HEK293 (cell line): ENCODE measurements around the gene SH3RF3.

Experiments
- CTCF ChIA-PET: fragments of 350-600 bp; formaldehyde crosslinking; extraction: SDS; loops from one replicate; lab custom pipeline; 2021; ENCODE audit warnings: antibody characterized with exemption; lab: Yijun Ruan, JAX
- POLR2A ChIA-PET: fragments of 300-600 bp; formaldehyde crosslinking; extraction: SDS; loops from one replicate; lab custom pipeline; 2020; ENCODE audit warnings: antibody characterized with exemption, inconsistent platforms; lab: Yijun Ruan, JAX
- H3K27ac ChIP-seq: fragments of 200-500 bp; sonication (Bioruptor generic); 2 replicates; pipeline ENCODE4 v1.5.1; 2014; ENCODE audit warnings: low read depth, low read length, control low read depth, inconsistent platforms; ENCODE audit errors: extremely low read depth
- H3K36me3 ChIP-seq, 2 experiments: fragments of 200-500 bp in 1 of 2; sonication (Bioruptor generic) in 1 of 2; 1 replicate in 1 of 2; 2 replicates in 1 of 2; pipeline ENCODE4 v1.5.1; 2014 to 2017; ENCODE audit warnings: inconsistent platforms in 2 of 2, low read length in 2 of 2; ENCODE audit not compliant: control insufficient read depth in 2 of 2, insufficient read depth in 1 of 2
- H3K4me1 ChIP-seq: fragments of 200-500 bp; sonication (Bioruptor generic); 2 replicates; pipeline ENCODE4 v1.5.1; 2014; ENCODE audit warnings: mild to moderate bottlenecking, low read length, inconsistent platforms; ENCODE audit not compliant: control insufficient read depth, insufficient read depth
- H3K4me3 ChIP-seq: 2 replicates; pipeline ENCODE4 v1.5.1; 2011; ENCODE audit warnings: low read depth, mild to moderate bottlenecking, control low read depth, low read length, moderate library complexity
- H3K9me3 ChIP-seq: fragments of 200-500 bp; sonication (Bioruptor generic); 2 replicates; pipeline ENCODE4 v1.5.1; 2014; ENCODE audit warnings: low read depth, low read length, inconsistent platforms; ENCODE audit not compliant: control insufficient read depth, insufficient read depth
- GLIS2 ChIP-seq: fragments of 450-650 bp; formaldehyde crosslinking; IDR thresholded peaks from 2 replicates; pipeline ENCODE4 v1.5.1; 2016; ENCODE audit warnings: missing biosample characterization, missing genetic modification characterization
- HOXD13 ChIP-seq: sonication (generic); formaldehyde crosslinking; IDR thresholded peaks from 2 replicates; pipeline ENCODE4 v1.8.0; 2022; ENCODE audit warnings: missing genetic modification reagents, borderline replicate concordance
- IKZF3 ChIP-seq: fragments of 450-650 bp; IDR thresholded peaks from 2 replicates; pipeline ENCODE4 v1.5.0; 2018; ENCODE audit warnings: missing biosample characterization, mild to moderate bottlenecking, missing genetic modification characterization, moderate library complexity
- KLF10 ChIP-seq: fragments of 450-650 bp; IDR thresholded peaks from 2 replicates; pipeline ENCODE4 v1.5.1; 2018; ENCODE audit warnings: missing biosample characterization, mild to moderate bottlenecking, missing genetic modification characterization
- PBX3 ChIP-seq: sonication (generic); formaldehyde crosslinking; IDR thresholded peaks from 2 replicates; pipeline ENCODE4 v1.8.1; 2022; ENCODE audit warnings: mild to moderate bottlenecking, moderate library complexity, missing genetic modification reagents
- SETDB1 ChIP-seq: IDR thresholded peaks from one replicate; pipeline ENCODE4 v1.6.1; 2017; ENCODE audit warnings: mild to moderate bottlenecking, low read length, moderate library complexity, mixed read lengths; ENCODE audit not compliant: insufficient read length
- ZBTB10 ChIP-seq: fragments of 450-650 bp; formaldehyde crosslinking; IDR thresholded peaks from 2 replicates; pipeline ENCODE4 v1.5.1; 2016; ENCODE audit warnings: missing biosample characterization, missing genetic modification characterization
- ZBTB17 ChIP-seq: fragments of 450-650 bp; formaldehyde crosslinking; IDR thresholded peaks from 2 replicates; pipeline ENCODE4 v1.5.1; 2016; ENCODE audit warnings: missing biosample characterization, missing genetic modification characterization
- ZBTB26 ChIP-seq: fragments of 450-650 bp; formaldehyde crosslinking; optimal IDR thresholded peaks from 2 replicates; pipeline ENCODE3; 2016; ENCODE audit warnings: missing biosample characterization, mild to moderate bottlenecking, missing genetic modification characterization
- ZNF174 ChIP-seq: fragments of 450-650 bp; formaldehyde crosslinking; IDR thresholded peaks from 2 replicates; pipeline ENCODE4 v1.5.0; 2017; ENCODE audit warnings: missing biosample characterization, mild to moderate bottlenecking, missing genetic modification characterization
- ZNF341 ChIP-seq: fragments of 450-650 bp; formaldehyde crosslinking; IDR thresholded peaks from 2 replicates; pipeline ENCODE4; 2016; ENCODE audit warnings: low read depth, missing biosample characterization, missing genetic modification characterization
- ZNF398 ChIP-seq: fragments of 450-650 bp; formaldehyde crosslinking; IDR thresholded peaks from 2 replicates; pipeline ENCODE4 v1.5.1; 2017; ENCODE audit warnings: missing biosample characterization, missing genetic modification characterization
- ZNF473 ChIP-seq: fragments of 450-650 bp; formaldehyde crosslinking; IDR thresholded peaks from 2 replicates; pipeline ENCODE4 v1.5.1; 2017; ENCODE audit warnings: missing biosample characterization, missing genetic modification characterization
- ZNF48 ChIP-seq: fragments of 450-650 bp; formaldehyde crosslinking; IDR thresholded peaks from 2 replicates; pipeline ENCODE4 v1.5.1; 2016; ENCODE audit warnings: missing biosample characterization, missing genetic modification characterization
- ZNF654 ChIP-seq: fragments of 450-650 bp; formaldehyde crosslinking; IDR thresholded peaks from 2 replicates; pipeline ENCODE4 v1.5.1; 2016; ENCODE audit warnings: low read depth, missing biosample characterization, missing genetic modification characterization
- ZNF664 ChIP-seq: fragments of 450-650 bp; formaldehyde crosslinking; IDR thresholded peaks from 2 replicates; pipeline ENCODE4 v1.5.1; 2016; ENCODE audit warnings: missing biosample characterization, missing genetic modification characterization
- ZNF677 ChIP-seq: fragments of 450-650 bp; IDR thresholded peaks from 2 replicates; pipeline ENCODE4 v1.5.0; 2018; ENCODE audit warnings: missing biosample characterization, mild to moderate bottlenecking, missing genetic modification characterization, moderate library complexity
- ZNF768 ChIP-seq: fragments of 450-650 bp; formaldehyde crosslinking; IDR thresholded peaks from 2 replicates; pipeline ENCODE4 v1.5.1; 2018; ENCODE audit warnings: missing biosample characterization, mild to moderate bottlenecking, missing genetic modification characterization
- ZNF791 ChIP-seq: fragments of 450-650 bp; formaldehyde crosslinking; IDR thresholded peaks from 2 replicates; pipeline ENCODE4 v1.5.1; 2016; ENCODE audit warnings: missing biosample characterization, missing genetic modification characterization
- ZNF843 ChIP-seq: fragments of 450-650 bp; formaldehyde crosslinking; IDR thresholded peaks from 2 replicates; pipeline ENCODE4 v1.5.1; 2016; ENCODE audit warnings: missing biosample characterization, missing genetic modification characterization
- TF ChIP-seq, protein P1 (sequence below): fragments of 450-650 bp; formaldehyde crosslinking; IDR thresholded peaks from 2 replicates; pipeline ENCODE4 v1.5.1; 2016; ENCODE audit warnings: missing biosample characterization, missing genetic modification characterization
- TF ChIP-seq, protein P2 (sequence below): fragments of 450-650 bp; formaldehyde crosslinking; IDR thresholded peaks from 2 replicates; pipeline ENCODE4 v1.5.1; 2016; ENCODE audit warnings: missing biosample characterization, missing genetic modification characterization

SH3RF3 gene

DNA sequence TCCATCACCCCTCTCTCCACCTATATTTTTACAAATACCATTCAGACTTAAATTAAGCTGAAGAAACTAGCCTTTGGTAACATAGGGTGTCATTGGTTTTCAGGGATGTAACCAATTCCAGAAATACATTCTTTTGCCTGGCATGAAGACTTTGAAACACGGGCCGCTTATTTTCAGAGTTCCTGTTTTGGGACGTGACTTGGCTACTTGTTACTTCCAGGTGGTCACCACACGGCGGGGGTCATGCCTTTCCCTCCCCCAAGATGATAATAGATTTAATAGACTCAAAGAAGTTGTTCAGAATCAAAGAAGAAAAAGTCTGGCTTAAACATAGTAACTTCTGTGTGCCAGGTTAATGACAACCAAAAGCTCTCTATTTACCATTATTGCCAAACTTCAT, 374.2 kb downstream of the SH3RF3 start (continued):
- TF ChIP-seq HOXD13 (CRISPR knock-in tag): no peak

DNA sequence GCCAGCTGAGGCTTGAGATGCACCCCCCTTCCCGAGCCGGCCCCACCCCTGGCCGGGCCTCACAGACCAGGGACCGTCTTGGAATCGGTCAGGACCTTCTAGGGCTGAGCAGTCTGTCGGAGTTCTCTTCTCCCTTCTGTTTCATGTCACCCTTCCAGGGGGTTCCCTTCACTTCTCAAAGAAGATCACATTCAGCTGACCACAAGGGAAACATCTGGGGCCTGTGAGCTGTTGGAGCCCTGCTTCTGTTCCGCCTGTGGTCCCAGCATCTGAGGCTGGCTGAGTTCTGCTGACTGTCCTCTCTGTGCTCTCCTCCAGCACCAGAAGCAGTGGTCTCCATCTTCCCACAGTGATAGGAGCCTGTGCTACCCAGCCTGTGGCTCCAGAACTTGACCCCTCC, 378.2 kb downstream of the SH3RF3 start:
- Histone ChIP-seq H3K4me1 (no peaks in the 10 kb centered on the region), H3K36me3 (no peaks in the 10 kb centered on the region), H3K9me3 (no peaks in the 10 kb centered on the region), H3K27ac (no peak overlapping the region), H3K4me3 (no peak overlapping the region)
- TF ChIP-seq ZBTB10 (no peak), PBX3 (CRISPR knock-in tag) (no peak), ZBTB17 (no peak), KLF10 (tag by site-specific recombination) (no peak), ZNF473 (no peak), ZBTB26 (tag by site-specific recombination) (no peak), ZNF654 (tag by site-specific recombination) (no peak), IKZF3 (tag by site-specific recombination) (no peak), GLIS2 (tag by site-specific recombination) (no peak), ZNF768 (tag by site-specific recombination) (no peak), ZNF398 (tag by site-specific recombination) (no peak)
- TF ChIP-seq, protein P1, sequence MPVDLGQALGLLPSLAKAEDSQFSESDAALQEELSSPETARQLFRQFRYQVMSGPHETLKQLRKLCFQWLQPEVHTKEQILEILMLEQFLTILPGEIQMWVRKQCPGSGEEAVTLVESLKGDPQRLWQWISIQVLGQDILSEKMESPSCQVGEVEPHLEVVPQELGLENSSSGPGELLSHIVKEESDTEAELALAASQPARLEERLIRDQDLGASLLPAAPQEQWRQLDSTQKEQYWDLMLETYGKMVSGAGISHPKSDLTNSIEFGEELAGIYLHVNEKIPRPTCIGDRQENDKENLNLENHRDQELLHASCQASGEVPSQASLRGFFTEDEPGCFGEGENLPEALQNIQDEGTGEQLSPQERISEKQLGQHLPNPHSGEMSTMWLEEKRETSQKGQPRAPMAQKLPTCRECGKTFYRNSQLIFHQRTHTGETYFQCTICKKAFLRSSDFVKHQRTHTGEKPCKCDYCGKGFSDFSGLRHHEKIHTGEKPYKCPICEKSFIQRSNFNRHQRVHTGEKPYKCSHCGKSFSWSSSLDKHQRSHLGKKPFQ (tag by site-specific recombination): no peak
- TF ChIP-seq, protein P2, sequence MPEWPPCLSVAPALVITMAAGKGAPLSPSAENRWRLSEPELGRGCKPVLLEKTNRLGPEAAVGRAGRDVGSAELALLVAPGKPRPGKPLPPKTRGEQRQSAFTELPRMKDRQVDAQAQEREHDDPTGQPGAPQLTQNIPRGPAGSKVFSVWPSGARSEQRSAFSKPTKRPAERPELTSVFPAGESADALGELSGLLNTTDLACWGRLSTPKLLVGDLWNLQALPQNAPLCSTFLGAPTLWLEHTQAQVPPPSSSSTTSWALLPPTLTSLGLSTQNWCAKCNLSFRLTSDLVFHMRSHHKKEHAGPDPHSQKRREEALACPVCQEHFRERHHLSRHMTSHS (tag by site-specific recombination): no peak
- ChIA-PET CTCF (no interaction called here), POLR2A (no interaction called here)

DNA sequence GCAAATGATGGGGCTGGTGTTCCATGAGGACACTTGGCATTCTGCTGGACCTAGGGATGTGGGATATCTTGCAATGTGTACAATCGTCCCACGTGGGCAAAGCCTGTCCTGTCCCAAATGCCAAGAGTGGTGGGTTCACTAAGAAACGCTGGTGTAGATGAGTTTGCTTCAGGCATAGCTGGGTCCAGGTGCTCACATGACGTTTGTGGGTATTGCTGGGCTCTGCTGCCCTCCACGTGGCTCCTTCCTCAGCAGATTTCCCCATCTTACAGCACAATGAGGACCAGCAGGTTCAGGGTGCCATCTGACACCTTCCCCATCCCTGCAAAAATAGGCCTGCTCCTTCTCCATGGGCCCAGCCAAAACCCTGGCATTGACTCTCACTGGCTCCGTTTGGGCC, 378.8 kb downstream of the SH3RF3 start:
- ChIA-PET CTCF (interaction anchor here (1.0 to 1.2 kb wide), 2 partner anchors 379 to 380 kb away, joined by 4 read pairs; partner anchors contain the start of gene SH3RF3), POLR2A (no interaction called here)
- no peak overlapping the region for H3K27ac ChIP-seq
- H3K36me3 ChIP-seq: no peaks in the 10 kb centered on the region
- no peaks in the 10 kb centered on the region for H3K9me3 ChIP-seq
- no peak overlapping the region for H3K4me3 ChIP-seq
- no peaks in the 10 kb centered on the region for H3K4me1 ChIP-seq
- TF ChIP-seq ZNF174 (tag by site-specific recombination): no peak
- TF ChIP-seq ZNF843 (tag by site-specific recombination): no peak
- no peak for TF ChIP-seq ZNF48
- TF ChIP-seq ZNF677 (tag by site-specific recombination): no peak
- TF ChIP-seq, protein P2 (tag by site-specific recombination): no peak
- TF ChIP-seq ZNF341: no peak
- no peak for TF ChIP-seq SETDB1
- TF ChIP-seq ZNF664 (tag by site-specific recombination): no peak
- TF ChIP-seq ZNF791 (tag by site-specific recombination): no peak
